Measurements from ENCODE around the gene RALGAPA1.

Gene RALGAPA1

DNA sequence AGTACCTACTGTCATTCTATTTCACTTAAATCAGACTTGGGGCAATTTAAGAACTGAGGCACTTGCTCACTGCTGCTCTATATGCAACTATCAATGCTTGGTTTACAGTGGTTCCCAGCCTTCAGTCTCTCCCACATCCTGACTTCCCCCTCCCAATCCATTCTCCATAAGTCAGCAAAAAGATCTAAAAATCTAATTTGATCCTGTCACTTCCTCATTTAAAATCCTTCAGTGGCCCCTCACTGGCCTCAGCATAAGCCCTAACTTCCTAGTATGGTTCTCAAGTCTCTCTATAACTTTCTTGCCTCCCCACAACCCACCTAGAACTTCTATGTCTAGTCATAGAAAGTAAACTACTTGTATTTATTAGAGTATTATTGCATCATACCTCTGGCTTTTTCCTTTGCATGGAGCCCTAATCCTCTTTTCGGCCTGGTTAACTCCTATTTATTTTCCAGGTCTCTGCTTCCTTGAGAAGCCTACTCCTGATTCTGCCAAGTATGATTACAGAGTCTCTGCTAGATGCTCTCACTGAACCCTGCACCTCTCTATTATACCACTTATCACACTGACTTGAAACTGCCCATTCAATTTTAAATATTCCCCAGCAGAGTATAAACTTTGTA is 130.6 kb downstream of the RALGAPA1 start:
- WGBS, 2 experiments (ENCODE audit: insufficient coverage in 2 of 2): 81 to 100% methylated on average over 1 of the region's 1 CpG
- H3K27ac ChIP-seq (ENCODE audit: low read depth, low read length, severe bottlenecking): no peak overlapping the region
- no peaks in the 10 kb centered on the region for H3K9me3 ChIP-seq (ENCODE audit: control insufficient read depth, low read length)
- H3K4me1 ChIP-seq (ENCODE audit: control insufficient read depth, insufficient read depth, low read length, poor library complexity, severe bottlenecking): no peaks in the 10 kb centered on the region
- H3K36me3 ChIP-seq (ENCODE audit: control insufficient read depth, insufficient read depth, low read length): no peaks in the 10 kb centered on the region
- no peak overlapping the region for H3K4me3 ChIP-seq (ENCODE audit: extremely low read depth, insufficient read depth, low read length, poor library complexity, severe bottlenecking)

DNA sequence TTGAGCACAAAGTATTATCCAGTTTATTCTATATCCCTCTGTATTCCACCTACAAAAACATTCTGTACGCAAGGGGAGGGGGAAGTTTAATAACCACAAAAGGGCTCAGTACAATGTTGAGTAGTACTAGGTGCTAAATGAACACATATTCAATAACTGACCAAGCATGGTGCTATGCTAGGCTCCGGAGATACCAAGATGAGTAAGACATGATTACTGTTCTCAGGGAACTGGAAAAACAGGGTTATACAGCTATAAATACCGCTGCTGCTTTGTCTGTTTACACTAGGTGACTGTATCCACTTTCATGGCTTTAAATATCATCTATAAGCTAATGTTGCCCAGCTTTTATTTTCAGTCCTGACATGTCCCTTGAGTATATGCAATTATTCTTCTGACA is 139.3 kb downstream of the RALGAPA1 start:
- 91 to 100% methylated on average over 1 of the region's 3 CpGs for WGBS, 2 experiments (ENCODE audit: insufficient coverage in 2 of 2)
- Histone ChIP-seq H3K9me3 (ENCODE audit: control insufficient read depth, low read length) (no peaks in the 10 kb centered on the region), H3K4me1 (ENCODE audit: control insufficient read depth, insufficient read depth, low read length, poor library complexity, severe bottlenecking) (no peaks in the 10 kb centered on the region), H3K36me3 (ENCODE audit: control insufficient read depth, insufficient read depth, low read length) (no peaks in the 10 kb centered on the region), H3K27ac (ENCODE audit: low read depth, low read length, severe bottlenecking) (no peak overlapping the region), H3K4me3 (ENCODE audit: extremely low read depth, insufficient read depth, low read length, poor library complexity, severe bottlenecking) (no peak overlapping the region)

DNA sequence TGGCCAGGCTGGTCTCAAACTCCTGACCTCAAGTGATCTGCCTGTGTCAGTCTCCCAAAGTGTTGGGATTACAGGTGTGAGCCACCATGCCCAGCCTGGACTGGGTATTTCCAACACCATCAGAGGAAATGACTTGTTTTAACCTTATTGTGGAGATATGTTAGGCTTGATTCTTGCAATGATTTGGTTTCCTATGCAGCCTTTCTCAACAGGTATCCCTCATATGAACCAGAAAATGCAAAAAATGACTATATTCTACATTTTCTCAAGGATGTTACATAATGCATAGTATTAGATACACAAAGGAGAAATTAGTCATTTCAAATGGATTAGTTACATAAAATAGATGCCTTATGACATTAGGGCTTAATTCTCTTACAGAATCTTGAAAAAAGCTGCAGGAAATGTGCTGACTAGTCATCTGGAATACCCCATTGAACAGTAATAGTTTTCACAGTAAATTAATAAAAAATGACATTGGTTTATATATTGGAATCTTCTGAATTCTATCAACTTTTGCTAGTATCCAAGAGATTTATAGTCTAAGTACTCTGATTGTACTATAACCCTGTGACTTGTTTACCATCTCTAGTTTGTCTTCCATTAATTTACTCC is 142.6 kb downstream of the RALGAPA1 start:
- Histone ChIP-seq H3K9me3 (ENCODE audit: control insufficient read depth, low read length) (no peaks in the 10 kb centered on the region), H3K27ac (ENCODE audit: low read depth, low read length, severe bottlenecking) (no peak overlapping the region), H3K4me1 (ENCODE audit: control insufficient read depth, insufficient read depth, low read length, poor library complexity, severe bottlenecking) (no peaks in the 10 kb centered on the region), H3K4me3 (ENCODE audit: extremely low read depth, insufficient read depth, low read length, poor library complexity, severe bottlenecking) (no peak overlapping the region), H3K36me3 (ENCODE audit: control insufficient read depth, insufficient read depth, low read length) (no peaks in the 10 kb centered on the region)

DNA sequence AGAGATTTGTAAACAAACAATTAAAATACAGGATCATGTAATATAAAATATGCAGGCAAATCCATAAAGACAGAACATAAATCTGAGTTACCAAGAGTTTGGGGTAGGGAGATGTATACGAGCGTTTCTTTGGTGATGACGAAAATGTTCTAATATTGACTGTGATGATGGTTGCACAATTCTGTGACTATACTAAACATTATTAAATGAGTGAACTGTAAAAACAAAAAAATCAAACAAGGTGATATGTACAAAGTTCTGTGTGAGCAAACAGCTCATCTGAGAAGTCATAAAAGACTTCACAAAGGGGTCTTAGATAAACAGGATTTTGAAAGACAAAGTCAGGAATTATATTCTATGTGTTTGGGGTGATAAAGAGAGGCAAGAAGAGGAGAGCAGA is 147.2 kb downstream of the RALGAPA1 start:
- H3K9me3 ChIP-seq (ENCODE audit: control insufficient read depth, low read length): no peaks in the 10 kb centered on the region
- H3K4me3 ChIP-seq (ENCODE audit: extremely low read depth, insufficient read depth, low read length, poor library complexity, severe bottlenecking): no peak overlapping the region
- no peaks in the 10 kb centered on the region for H3K36me3 ChIP-seq (ENCODE audit: control insufficient read depth, insufficient read depth, low read length)
- WGBS, 2 experiments (ENCODE audit: insufficient coverage in 2 of 2): no CpG with 5 or more reads among the region's 3 CpGs
- no peaks in the 10 kb centered on the region for H3K4me1 ChIP-seq (ENCODE audit: control insufficient read depth, insufficient read depth, low read length, poor library complexity, severe bottlenecking)
- no peak overlapping the region for H3K27ac ChIP-seq (ENCODE audit: low read depth, low read length, severe bottlenecking)

DNA sequence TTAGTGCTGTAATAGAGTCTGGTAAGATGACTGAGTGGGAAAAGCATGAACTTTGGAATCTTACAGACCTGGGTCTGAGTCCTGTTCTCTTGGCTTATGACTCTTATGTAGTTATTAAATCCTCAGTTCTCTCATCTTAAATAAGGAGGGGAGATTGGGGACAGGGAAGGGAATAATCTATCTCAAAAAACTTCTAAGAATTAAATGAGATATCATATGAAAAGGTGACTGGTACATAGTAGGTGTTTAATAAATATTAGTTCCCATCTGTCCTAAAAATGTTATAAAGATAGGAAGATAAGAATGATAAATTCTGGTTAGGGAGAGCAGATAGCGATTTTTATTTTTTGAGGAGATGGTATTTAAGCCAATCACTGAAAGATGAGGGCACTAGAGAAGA is 156.1 kb downstream of the RALGAPA1 start:
- Histone ChIP-seq H3K4me3 (ENCODE audit: extremely low read depth, insufficient read depth, low read length, poor library complexity, severe bottlenecking) (no peak overlapping the region), H3K9me3 (ENCODE audit: control insufficient read depth, low read length) (no peaks in the 10 kb centered on the region), H3K4me1 (ENCODE audit: control insufficient read depth, insufficient read depth, low read length, poor library complexity, severe bottlenecking) (no peaks in the 10 kb centered on the region), H3K36me3 (ENCODE audit: control insufficient read depth, insufficient read depth, low read length) (no peaks in the 10 kb centered on the region), H3K27ac (ENCODE audit: low read depth, low read length, severe bottlenecking) (no peak overlapping the region)
- 83 to 92% methylated on average over 1 of the region's 1 CpG for WGBS, 2 experiments (ENCODE audit: insufficient coverage in 2 of 2)

DNA sequence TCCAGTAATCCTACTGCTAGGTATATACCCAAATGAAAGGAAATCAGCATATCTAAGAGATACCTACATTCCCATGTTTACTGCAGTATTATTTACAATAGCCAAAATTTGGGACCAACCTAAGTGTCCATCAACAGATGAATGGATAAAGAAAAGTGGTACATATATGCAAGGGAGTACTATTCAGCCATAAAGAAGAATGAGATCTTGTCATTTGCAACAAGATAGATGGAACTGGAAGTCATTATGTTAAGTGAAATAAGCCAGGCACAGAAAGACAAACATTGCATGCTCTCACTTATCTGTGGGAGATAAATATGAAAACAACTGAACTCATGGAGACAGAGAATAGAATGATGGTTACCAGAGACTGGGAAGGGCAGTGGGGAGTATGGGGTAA is 165.6 kb downstream of the RALGAPA1 start:
- Histone ChIP-seq H3K36me3 (ENCODE audit: control insufficient read depth, insufficient read depth, low read length) (peaks cover 5% of the 10 kb centered on the region), H3K4me1 (ENCODE audit: control insufficient read depth, insufficient read depth, low read length, poor library complexity, severe bottlenecking) (no peaks in the 10 kb centered on the region), H3K27ac (ENCODE audit: low read depth, low read length, severe bottlenecking) (no peak overlapping the region), H3K9me3 (ENCODE audit: control insufficient read depth, low read length) (peaks cover 3% of the 10 kb centered on the region), H3K4me3 (ENCODE audit: extremely low read depth, insufficient read depth, low read length, poor library complexity, severe bottlenecking) (no peak overlapping the region)

DNA sequence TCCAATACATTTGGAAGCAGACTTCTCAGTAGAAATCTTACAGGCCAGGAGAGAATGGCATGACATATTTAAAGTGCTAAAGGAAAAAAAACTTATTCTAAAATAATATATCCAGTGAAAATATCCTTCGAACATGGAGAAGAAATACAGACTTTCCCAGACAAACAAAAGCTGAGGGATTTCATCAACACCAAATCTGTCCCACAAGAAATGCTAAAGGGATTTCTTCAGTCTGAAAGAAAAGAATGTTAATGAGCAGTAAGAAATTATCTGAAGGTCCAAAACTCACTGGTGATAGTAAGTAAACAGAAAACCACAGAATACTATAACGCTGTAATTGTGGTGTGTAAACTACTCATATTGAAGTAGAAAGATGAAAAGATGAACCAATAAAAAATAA is 171.2 kb downstream of the RALGAPA1 start:
- Histone ChIP-seq H3K27ac (ENCODE audit: low read depth, low read length, severe bottlenecking) (no peak overlapping the region), H3K9me3 (ENCODE audit: control insufficient read depth, low read length) (no peaks in the 10 kb centered on the region), H3K4me3 (ENCODE audit: extremely low read depth, insufficient read depth, low read length, poor library complexity, severe bottlenecking) (no peak overlapping the region), H3K4me1 (ENCODE audit: control insufficient read depth, insufficient read depth, low read length, poor library complexity, severe bottlenecking) (no peaks in the 10 kb centered on the region), H3K36me3 (ENCODE audit: control insufficient read depth, insufficient read depth, low read length) (no peaks in the 10 kb centered on the region)
- no CpG with 5 or more reads among the region's 2 CpGs for WGBS, 2 experiments (ENCODE audit: insufficient coverage in 2 of 2)

DNA sequence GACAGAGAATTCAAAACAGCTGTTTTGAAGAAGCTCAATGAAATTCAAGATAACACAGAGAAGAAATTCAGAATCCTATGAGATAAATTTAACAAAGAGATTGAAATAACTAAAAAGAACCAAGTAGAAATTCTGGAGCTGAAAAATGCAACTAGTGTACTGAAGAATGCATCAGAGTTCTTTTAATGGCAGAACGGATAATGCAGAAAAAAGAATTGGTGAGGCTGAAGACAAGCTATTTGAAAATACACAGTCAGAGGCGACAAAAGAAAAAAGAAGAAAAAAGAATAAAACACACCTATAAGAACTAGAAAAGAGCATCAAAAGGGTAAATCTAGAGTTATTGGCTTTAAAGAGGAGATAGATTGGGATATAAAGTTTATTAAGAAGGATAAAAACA is 171.8 kb downstream of the RALGAPA1 start:
- Histone ChIP-seq H3K4me3 (ENCODE audit: extremely low read depth, insufficient read depth, low read length, poor library complexity, severe bottlenecking) (no peak overlapping the region), H3K9me3 (ENCODE audit: control insufficient read depth, low read length) (no peaks in the 10 kb centered on the region), H3K4me1 (ENCODE audit: control insufficient read depth, insufficient read depth, low read length, poor library complexity, severe bottlenecking) (no peaks in the 10 kb centered on the region), H3K36me3 (ENCODE audit: control insufficient read depth, insufficient read depth, low read length) (no peaks in the 10 kb centered on the region), H3K27ac (ENCODE audit: low read depth, low read length, severe bottlenecking) (no peak overlapping the region)
- WGBS, 2 experiments (ENCODE audit: insufficient coverage in 2 of 2): 100% methylated on average over 1 of the region's 2 CpGs; no CpG with 5 or more reads in 1 of the 2 experiments

DNA sequence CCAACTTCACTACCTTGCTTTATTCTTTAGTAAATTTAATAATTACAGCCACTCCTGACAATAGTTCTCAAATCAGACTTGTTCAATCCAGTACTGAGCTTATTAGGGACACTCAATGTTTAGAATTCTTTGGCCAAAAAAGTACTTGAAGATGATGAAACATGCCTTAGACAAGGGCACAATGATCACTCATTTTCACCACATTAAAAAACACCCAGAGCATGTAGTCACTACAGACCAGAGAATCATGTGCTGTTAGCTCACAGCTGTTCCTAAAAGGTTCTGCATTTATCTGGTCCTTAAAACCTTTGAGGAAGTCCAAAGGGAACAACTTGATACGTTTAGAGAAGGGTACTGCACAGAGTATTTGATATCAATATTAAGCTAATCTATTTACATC is 176.4 kb downstream of the RALGAPA1 start:
- H3K36me3 ChIP-seq (ENCODE audit: control insufficient read depth, insufficient read depth, low read length): no peaks in the 10 kb centered on the region
- H3K4me3 ChIP-seq (ENCODE audit: extremely low read depth, insufficient read depth, low read length, poor library complexity, severe bottlenecking): no peak overlapping the region
- no CpG with 5 or more reads among the region's 1 CpG for WGBS, 2 experiments (ENCODE audit: insufficient coverage in 2 of 2)
- H3K27ac ChIP-seq (ENCODE audit: low read depth, low read length, severe bottlenecking): no peak overlapping the region
- peaks cover 2% of the 10 kb centered on the region for H3K4me1 ChIP-seq (ENCODE audit: control insufficient read depth, insufficient read depth, low read length, poor library complexity, severe bottlenecking)
- H3K9me3 ChIP-seq (ENCODE audit: control insufficient read depth, low read length): no peaks in the 10 kb centered on the region

DNA sequence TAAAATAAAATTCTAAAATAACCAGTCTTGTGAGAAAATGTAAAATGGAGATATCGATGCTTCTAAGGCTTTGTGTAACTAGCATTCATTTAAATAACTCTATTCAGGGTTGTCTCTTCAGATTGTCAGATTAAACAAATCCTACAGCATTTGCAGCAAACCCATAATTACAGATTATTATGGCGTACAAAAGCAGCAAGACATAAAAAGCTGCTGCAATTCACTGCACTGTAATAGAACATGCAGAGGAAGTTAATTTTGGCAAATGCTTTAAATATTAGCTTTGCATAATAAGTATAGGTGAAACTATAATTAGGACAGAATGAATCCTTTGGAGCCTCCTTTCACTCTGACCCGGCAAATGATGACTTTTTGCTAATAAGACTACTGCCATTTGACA is 176.8 kb downstream of the RALGAPA1 start:
- Histone ChIP-seq H3K36me3 (ENCODE audit: control insufficient read depth, insufficient read depth, low read length) (no peaks in the 10 kb centered on the region), H3K27ac (ENCODE audit: low read depth, low read length, severe bottlenecking) (no peak overlapping the region), H3K4me3 (ENCODE audit: extremely low read depth, insufficient read depth, low read length, poor library complexity, severe bottlenecking) (no peak overlapping the region), H3K4me1 (ENCODE audit: control insufficient read depth, insufficient read depth, low read length, poor library complexity, severe bottlenecking) (peaks cover 2% of the 10 kb centered on the region), H3K9me3 (ENCODE audit: control insufficient read depth, low read length) (no peaks in the 10 kb centered on the region)
- WGBS, 2 experiments (ENCODE audit: insufficient coverage in 2 of 2): no CpG with 5 or more reads among the region's 3 CpGs

DNA sequence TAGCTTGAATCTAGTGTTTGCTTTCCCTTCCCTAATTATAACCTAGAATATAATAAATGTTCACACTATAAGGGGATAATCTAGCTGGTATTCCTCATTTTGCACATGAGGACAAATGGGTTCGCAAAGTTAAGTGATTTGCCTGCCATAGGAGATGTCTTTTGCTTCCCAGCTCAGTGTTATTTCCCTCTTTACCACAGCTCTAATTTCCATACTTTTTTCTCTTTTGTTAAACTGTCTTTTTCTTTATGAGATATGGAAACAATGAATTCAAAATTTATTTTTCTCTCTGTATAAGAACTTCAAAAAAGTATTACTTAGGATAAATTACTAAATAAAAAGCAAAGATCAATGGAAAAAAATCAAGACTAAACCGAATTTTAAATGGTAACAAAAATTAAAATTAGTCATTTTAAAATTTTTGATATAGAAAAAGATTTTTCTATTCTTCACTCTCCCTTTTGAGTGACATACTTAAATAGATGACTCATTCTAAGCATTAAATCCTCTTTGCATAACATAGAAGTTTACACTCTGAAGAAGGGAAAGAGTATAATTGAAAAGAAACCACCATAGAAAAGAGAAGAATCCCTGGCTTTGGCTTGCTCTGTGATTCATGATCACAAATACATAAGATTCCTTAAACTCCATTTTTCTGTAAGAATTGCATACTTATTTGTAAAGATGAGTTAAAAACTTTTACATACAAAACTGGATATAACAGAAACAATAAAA is 177.9 kb downstream of the RALGAPA1 start:
- H3K4me3 ChIP-seq (ENCODE audit: extremely low read depth, insufficient read depth, low read length, poor library complexity, severe bottlenecking): no peak overlapping the region
- no peak overlapping the region for H3K27ac ChIP-seq (ENCODE audit: low read depth, low read length, severe bottlenecking)
- H3K9me3 ChIP-seq (ENCODE audit: control insufficient read depth, low read length): no peaks in the 10 kb centered on the region
- peaks cover 2% of the 10 kb centered on the region for H3K4me1 ChIP-seq (ENCODE audit: control insufficient read depth, insufficient read depth, low read length, poor library complexity, severe bottlenecking)
- H3K36me3 ChIP-seq (ENCODE audit: control insufficient read depth, insufficient read depth, low read length): no peaks in the 10 kb centered on the region
- 100% methylated on average over 1 of the region's 2 CpGs; no CpG with 5 or more reads in 1 of the 2 experiments for WGBS, 2 experiments (ENCODE audit: insufficient coverage in 2 of 2)
